ENCODE results near the gene MCTP1.

- TF ChIP-seq CTCF (conservative IDR thresholded peaks at IDR 0.05) (no peak), ZFX (IDR thresholded peaks at IDR 0.05) (no peak)
Observed at GRCh38 chr5:95081500-95081960, 203.4 kb downstream of the MCTP1 start.
